Lung (tissue), 12 donors: Measurements from ENCODE around the gene USP8. TPM values are rescaled to one million over a fixed set of nuclear protein-coding genes. Genes with fewer than 3 reads are reported as not detected.

Experiments used
- ATAC-seq: fragments of 200-7000 bp; cut with Tn5 transposase; one replicate; pipeline ENCODE4 v1.9.1; 2020; ENCODE audit warnings: moderate number of reproducible peaks; ENCODE audit not compliant: insufficient read depth, low FRiP score
- DNase-seq, 3 donors: peaks; one replicate each; pipeline ENCODE4 v3.0.0-alpha.2; 2013 to 2017
- H3K27ac ChIP-seq, 2 donors: one replicate each; pipeline ENCODE4 v1.5.1; 2013; ENCODE audit warnings: mild to moderate bottlenecking in 2 of 2, moderate library complexity in 2 of 2, control low read depth in 1 of 2, inconsistent platforms in 1 of 2, low read depth in 1 of 2, low read length in 1 of 2
- H3K27me3 ChIP-seq, 3 donors: one replicate each; pipeline ENCODE4 v1.5.1; 2013; ENCODE audit warnings: low read length in 2 of 3; ENCODE audit not compliant: control insufficient read depth in 3 of 3, insufficient read depth in 3 of 3
- H3K36me3 ChIP-seq, 4 donors: one replicate each; pipeline ENCODE4 v1.5.1; 2013; ENCODE audit warnings: low read length in 4 of 4, mild to moderate bottlenecking in 1 of 4, moderate library complexity in 1 of 4; ENCODE audit not compliant: control insufficient read depth in 4 of 4, insufficient read depth in 4 of 4
- H3K4me1 ChIP-seq, 5 donors: one replicate each; pipeline ENCODE4 v1.5.1; 2013; ENCODE audit warnings: low read length in 5 of 5, mild to moderate bottlenecking in 2 of 5, moderate library complexity in 1 of 5; ENCODE audit not compliant: control insufficient read depth in 5 of 5, insufficient read depth in 5 of 5
- H3K4me3 ChIP-seq: one replicate; pipeline ENCODE4 v1.5.1; 2013; ENCODE audit warnings: mild to moderate bottlenecking, control low read depth, moderate library complexity
- H3K9ac ChIP-seq, 2 donors: one replicate each; pipeline ENCODE4 v1.5.1; 2013; ENCODE audit warnings: low read length in 2 of 2, control low read depth in 1 of 2; ENCODE audit not compliant: insufficient read depth in 1 of 2
- H3K9me3 ChIP-seq, 4 donors: one replicate each; pipeline ENCODE4 v1.5.1; 2013; ENCODE audit warnings: low read length in 3 of 4, mild to moderate bottlenecking in 1 of 4, moderate library complexity in 1 of 4; ENCODE audit not compliant: control insufficient read depth in 4 of 4, insufficient read depth in 3 of 4
- CTCF ChIP-seq: IDR thresholded peaks from 2 replicates; pipeline ENCODE4 v1.5.1; 2012; ENCODE audit warnings: mild to moderate bottlenecking; ENCODE audit errors: control extremely low read depth, extremely low read depth
- WGBS, 2 donors: extraction: QIAGEN DNeasy Blood & Tissue Kit; methylation state at CpG; one replicate each; pipeline ENCODE4 v1.1.7; 2013; 5-methylcytosine and 5-hydroxymethylcytosine counted together
- polyA plus RNA-seq, 2 donors: library from polyadenylated mRNA; stranded (reverse); fragments of 200-250 nt; gene quantifications; one replicate each; pipeline ENCODE4 v1.2.1, GENCODE V29; 2013
- total RNA-seq, 2 donors: library from RNA; depleted of rRNA in 1 of 2; stranded (reverse); fragments of >200 nt in 1 of 2; gene quantifications; one replicate each; pipeline ENCODE4 v1.2.1, GENCODE V29; 2014 to 2021
- donor health status: control.
- donor health status: control.
- donor health status: Bipolar disorder and iron deficiency.
- donor health status: healthy.
- donor health status: DM: yes; HTN: yes; CAD: no.

USP8 gene
- total and polyA plus RNA-seq, 4 donors, result 14.0 to 92.1 (median 41.3) TPM

GRCh38 chr15:50531163-50531562 is 107.0 kb downstream of the USP8 start:
- Histone ChIP-seq H3K9ac (no peak overlapping the region), H3K4me3 (no peak overlapping the region), H3K9me3 (no peaks in the 10 kb centered on the region), H3K36me3 (no peaks in the 10 kb centered on the region), H3K27ac (no peak overlapping the region), H3K27me3 (no peaks in the 10 kb centered on the region), H3K4me1 (no peaks in the 10 kb centered on the region)
- 90 to 94% methylated on average over 4 of the region's 4 CpGs for WGBS, 2 donors
- DNase-seq, result no peak
- ATAC-seq, result no peak
- no peak for TF ChIP-seq CTCF

GRCh38 chr15:50531766-50532165 is 107.6 kb downstream of the USP8 start:
- Histone ChIP-seq H3K4me1 (no peaks in the 10 kb centered on the region), H3K27ac (no peak overlapping the region), H3K27me3 (no peaks in the 10 kb centered on the region), H3K9ac (no peak overlapping the region), H3K36me3 (no peaks in the 10 kb centered on the region), H3K9me3 (no peaks in the 10 kb centered on the region), H3K4me3 (no peak overlapping the region)
- WGBS, 2 donors, result 66 to 70% methylated on average over 4 of the region's 4 CpGs
- no peak for TF ChIP-seq CTCF
- DNase-seq (no peak), ATAC-seq (no peak)

- Histone ChIP-seq H3K4me3 (no peak overlapping the region), H3K36me3 (no peaks in the 10 kb centered on the region), H3K27ac (no peak overlapping the region), H3K27me3 (no peaks in the 10 kb centered on the region), H3K4me1 (no peaks in the 10 kb centered on the region), H3K9ac (no peak overlapping the region), H3K9me3 (no peaks in the 10 kb centered on the region)
- WGBS, 2 donors, result 82 to 88% methylated on average over 2 of the region's 2 CpGs
- DNase-seq (no peak), ATAC-seq (no peak)
- TF ChIP-seq CTCF, result no peak
These were observed 118.6 kb downstream of the USP8 start for GRCh38 chr15:50542887-50543210.

GRCh38 chr15:50543556-50543955 is 119.4 kb downstream of the USP8 start:
- no peaks in the 10 kb centered on the region for H3K27me3 ChIP-seq
- H3K9me3 ChIP-seq, result no peaks in the 10 kb centered on the region
- H3K4me1 ChIP-seq, result no peaks in the 10 kb centered on the region
- H3K27ac ChIP-seq, result no peak overlapping the region
- no peak for TF ChIP-seq CTCF
- no peak for ATAC-seq
- H3K36me3 ChIP-seq, result no peaks in the 10 kb centered on the region
- H3K4me3 ChIP-seq, result no peak overlapping the region
- H3K9ac ChIP-seq, result no peak overlapping the region
- no peak for DNase-seq
- WGBS, 2 donors, result 87 to 93% methylated on average over 3 of the region's 3 CpGs
